ENCODE measurements around the gene TEX36.

Gene TEX36

DNA sequence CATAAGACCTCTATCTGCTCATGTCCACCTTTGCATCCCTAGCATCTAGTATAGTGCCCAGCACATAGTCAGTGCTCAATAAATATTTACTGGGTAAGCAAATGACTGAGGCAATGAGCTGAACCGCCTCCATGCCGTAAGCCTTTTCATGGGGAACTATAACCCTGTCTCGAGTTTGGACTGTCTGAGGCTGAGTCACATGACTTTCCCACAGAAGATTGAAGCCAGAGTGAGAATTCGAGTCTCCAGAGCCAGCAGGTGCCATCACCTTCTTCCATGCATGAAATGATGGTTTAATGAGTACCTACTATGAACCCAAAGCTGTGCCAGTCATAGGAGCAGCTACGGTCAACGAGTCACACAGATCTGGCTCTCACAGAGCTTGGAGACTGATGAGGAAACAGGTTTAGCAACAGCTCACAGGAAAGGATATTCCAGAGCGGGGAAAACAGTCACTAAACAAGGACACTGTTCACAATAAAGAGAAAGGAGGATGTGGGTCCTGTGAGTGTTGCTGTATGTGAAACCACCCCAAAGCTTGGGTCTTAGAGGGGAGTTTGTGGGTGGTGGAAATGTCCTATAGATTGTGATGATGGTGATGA is 75.2 kb downstream of the TEX36 start:
- no peak overlapping the region for H3K9ac ChIP-seq (ENCODE audit: low read depth, low read length)
- no peaks in the 10 kb centered on the region for H3K27me3 ChIP-seq (ENCODE audit: control insufficient read depth, insufficient read depth, low read length)
- H3K9me3 ChIP-seq (replicated peaks; ENCODE audit: low read length), result no peaks in the 10 kb centered on the region

DNA sequence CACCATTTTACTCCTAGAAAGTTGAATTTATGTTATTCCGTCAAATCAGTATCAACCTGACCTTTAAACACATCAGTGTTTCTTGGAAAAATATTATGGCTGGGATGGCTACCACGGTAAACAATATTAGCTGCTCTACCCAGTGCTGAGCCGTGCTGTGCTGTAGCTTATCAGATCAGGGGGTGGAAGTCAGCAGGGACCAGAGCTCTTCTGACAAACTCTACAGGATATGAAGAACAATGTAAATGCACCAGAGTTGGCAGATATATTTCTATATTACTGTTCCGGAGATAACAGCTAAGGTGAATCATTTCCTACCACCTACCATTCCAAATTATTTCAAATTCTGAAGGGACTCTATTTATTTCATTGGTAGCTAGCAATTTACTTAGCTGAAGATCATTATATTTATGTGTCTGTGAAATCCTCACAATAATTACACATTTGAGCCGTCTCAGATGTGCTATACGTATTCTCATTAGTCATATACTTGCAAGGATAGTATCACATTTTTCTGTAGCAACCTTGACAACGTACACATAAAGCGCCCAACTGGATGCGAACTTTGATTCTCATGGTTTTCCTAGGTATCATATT is 76.5 kb downstream of the TEX36 start:
- Histone ChIP-seq H3K4me1 (ENCODE audit: control insufficient read depth, insufficient read depth, low read length) (no peaks in the 10 kb centered on the region), H3K27me3 (ENCODE audit: control insufficient read depth, insufficient read depth, low read length) (no peaks in the 10 kb centered on the region), H3K4me3 (ENCODE audit: low read length) (no peak overlapping the region), H3K4me2 (ENCODE audit: low read length) (no peak overlapping the region), H3K36me3 (ENCODE audit: insufficient read depth, low read length) (no peaks in the 10 kb centered on the region), H3K9me3 (replicated peaks; ENCODE audit: low read length) (no peaks in the 10 kb centered on the region), H3K9ac (ENCODE audit: low read depth, low read length) (no peak overlapping the region)

More for the DNA sequence above, 75.2 kb downstream of the TEX36 start:
- H3K4me2 ChIP-seq (ENCODE audit: low read length), result no peak overlapping the region
- H3K4me1 ChIP-seq (ENCODE audit: control insufficient read depth, insufficient read depth, low read length), result no peaks in the 10 kb centered on the region
- H3K4me3 ChIP-seq (ENCODE audit: low read length), result no peak overlapping the region
- no peaks in the 10 kb centered on the region for H3K36me3 ChIP-seq (ENCODE audit: insufficient read depth, low read length)
